Measurements from ENCODE around the gene ADAMTS18. TPM values are rescaled to one million over a fixed set of nuclear protein-coding genes. Genes with fewer than 3 reads are reported as not detected.

The ADAMTS18 gene
- total and polyA plus RNA-seq, 9 of the 15 experiments (the other 6 are each of a cell fraction or from before 2014, with no cell fraction given) = not detected

DNA sequence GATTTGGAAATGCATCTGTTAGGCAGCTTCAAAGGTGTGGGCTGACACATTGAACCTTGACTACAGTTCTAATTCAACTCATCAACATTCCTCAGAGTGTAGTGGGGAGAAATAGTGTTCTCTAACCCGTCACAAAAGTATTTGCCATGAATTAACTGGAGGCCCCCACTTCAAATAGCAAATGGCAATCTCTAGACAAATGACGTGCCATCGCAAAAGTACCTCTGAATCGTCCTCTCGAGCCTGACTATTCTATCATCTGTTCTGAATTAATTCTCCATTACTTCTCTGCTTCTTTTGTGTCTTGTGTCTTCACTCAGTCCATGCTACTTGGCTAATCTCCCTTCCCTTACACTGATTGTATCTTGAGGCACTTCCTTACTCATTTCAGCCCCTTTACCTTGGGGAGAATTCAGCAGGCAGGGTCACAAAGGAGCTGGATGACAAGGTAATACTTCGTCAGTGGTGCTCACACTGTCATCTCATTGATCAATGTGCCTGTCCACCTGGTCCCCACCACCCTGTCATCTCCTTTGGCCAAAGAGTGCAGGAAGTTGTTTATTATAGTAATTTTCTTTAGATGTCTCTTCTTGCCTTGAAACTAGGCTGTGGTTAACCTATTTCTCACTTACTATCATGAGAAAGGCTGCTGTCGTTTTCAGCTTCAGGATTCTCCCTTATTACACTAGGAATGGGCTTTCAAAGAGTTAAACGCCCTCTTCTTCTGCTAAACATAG is 127.2 kb downstream of the ADAMTS18 start:
- Histone ChIP-seq H3K9me1 (ENCODE audit: control insufficient read depth, insufficient read depth, low read length) (no peaks in the 10 kb centered on the region), H3K79me2 (ENCODE audit: control insufficient read depth, insufficient read depth, low read length) (no peaks in the 10 kb centered on the region), H2AFZ (ENCODE audit: low read depth, low read length) (no peak overlapping the region), H3K9ac (ENCODE audit: insufficient read depth in 1 of 2, low read depth in 2 of 2, low read length in 2 of 2) (no peak overlapping the region), H3K4me3 (no peak overlapping the region), H3K4me2 (ENCODE audit: insufficient read depth, low read length) (no peak overlapping the region), H3K27me3 (ENCODE audit: control insufficient read depth in 2 of 2, insufficient read depth in 2 of 2, low read length in 2 of 2) (no peaks in the 10 kb centered on the region), H3K36me3 (ENCODE audit: control insufficient read depth, insufficient read depth, low read length) (no peaks in the 10 kb centered on the region), H3K9me3 (replicated peaks; ENCODE audit: control insufficient read depth, insufficient read depth, low read depth, low read length) (no peaks in the 10 kb centered on the region), H3K27ac (ENCODE audit: extremely low read depth, low read depth, low read length) (no peak overlapping the region), H4K20me1 (replicated peaks; ENCODE audit: control insufficient read depth, insufficient read depth, low read length) (no peaks in the 10 kb centered on the region; the same call in 1 of the 2 replicates), H3K4me1 (replicated peaks in 1 of 2; ENCODE audit: control insufficient read depth in 2 of 2, insufficient read depth in 2 of 2, low read length in 2 of 2) (no peaks in the 10 kb centered on the region)
- ATAC-seq (no peak), FAIRE-seq (no peak), DNase-seq (ENCODE audit: extremely low read depth in 1 of 4, low spot score in 3 of 4) (no peak)
- ChIA-PET CTCF (ENCODE audit: low intra/inter-chr PET ratio) (no interaction called here), POLR2A (no interaction called here)
- BruUV-seq (replicated peaks) = no TSS peak
- intact Hi-C loops (cut with micrococcal nuclease) (no loop called here), in situ Hi-C loops (cut with MboI) (no loop called here)
- WGBS (ENCODE audit: insufficient coverage, low coverage, missing lambda C conversion rate) = 0% methylated on average over 8 of the region's 8 CpGs
- TF ChIP-seq GMEB1 (CRISPR knock-in tag; IDR thresholded peaks at IDR 0.05) (no peak), ZNF780A (CRISPR knock-in tag; IDR thresholded peaks at IDR 0.05) (no peak), EWSR1 (IDR thresholded peaks at IDR 0.05; ENCODE audit: borderline replicate concordance, low read depth, partially characterized antibody) (no peak), ZNF75A (CRISPR knock-in tag; IDR thresholded peaks at IDR 0.05) (no peak), ZNF143 (CRISPR knock-in tag; IDR thresholded peaks at IDR 0.05) (no peak), ZNF778 (CRISPR knock-in tag; IDR thresholded peaks at IDR 0.05) (no peak), TARDBP (IDR thresholded peaks at IDR 0.05) (no peak), ZNF431 (CRISPR knock-in tag; IDR thresholded peaks at IDR 0.05) (no peak), ZKSCAN3 (CRISPR knock-in tag; IDR thresholded peaks at IDR 0.05) (no peak), RAD21 (CRISPR knock-in tag; conservative IDR thresholded peaks at IDR 0.05 in 1 of 2, IDR thresholded peaks at IDR 0.05 in 1 of 2) (no peak), TAF9B (IDR thresholded peaks at IDR 0.05; ENCODE audit: partially characterized antibody) (no peak), ATF7 (IDR thresholded peaks at IDR 0.05) (no peak)
- TF ChIP-seq, protein P1, sequence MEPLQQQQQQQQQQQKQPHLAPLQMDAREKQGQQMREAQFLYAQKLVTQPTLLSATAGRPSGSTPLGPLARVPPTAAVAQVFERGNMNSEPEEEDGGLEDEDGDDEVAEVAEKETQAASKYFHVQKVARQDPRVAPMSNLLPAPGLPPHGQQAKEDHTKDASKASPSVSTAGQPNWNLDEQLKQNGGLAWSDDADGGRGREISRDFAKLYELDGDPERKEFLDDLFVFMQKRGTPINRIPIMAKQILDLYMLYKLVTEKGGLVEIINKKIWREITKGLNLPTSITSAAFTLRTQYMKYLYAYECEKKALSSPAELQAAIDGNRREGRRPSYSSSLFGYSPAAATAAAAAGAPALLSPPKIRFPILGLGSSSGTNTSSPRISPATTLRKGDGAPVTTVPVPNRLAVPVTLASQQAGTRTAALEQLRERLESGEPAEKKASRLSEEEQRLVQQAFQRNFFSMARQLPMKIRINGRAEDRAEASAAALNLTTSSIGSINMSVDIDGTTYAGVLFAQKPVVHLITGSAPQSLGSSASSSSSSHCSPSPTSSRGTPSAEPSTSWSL (CRISPR knock-in tag; IDR thresholded peaks at IDR 0.05; ENCODE audit: borderline replicate concordance) = no peak
